GM18520 (cell line): Measurements from ENCODE around the gene RGS19.
"Not testable (repeated sequence)": the region's sequence is repeated elsewhere in the genome, so short reads cannot be mapped to it uniquely, and the experiment has no call there.

Experiments used
- ATAC-seq: cut with Tn5 transposase; IDR thresholded peaks from one replicate; pipeline ENCODE4 v1.9.1; 2021; ENCODE audit not compliant: unreplicated experiment

RGS19 gene

GRCh38 chr20:64095455-64095854 is 16.1 kb upstream of the RGS19 start:
- no peak for ATAC-seq

GRCh38 chr20:64093013-64093503 is 13.7 kb upstream of the RGS19 start:
- no peak for ATAC-seq

- ATAC-seq: no peak
These were observed 13.1 kb upstream of the RGS19 start for GRCh38 chr20:64092258-64093012.

- no peak for ATAC-seq
These were observed 12.5 kb upstream of the RGS19 start for GRCh38 chr20:64091770-64092169.

GRCh38 chr20:64091340-64091739 is 12.0 kb upstream of the RGS19 start:
- no peak for ATAC-seq

GRCh38 chr20:64090165-64090564 is 10.8 kb upstream of the RGS19 start:
- ATAC-seq: no peak

- not testable (repeated sequence) for ATAC-seq
These were observed 9.3 kb upstream of the RGS19 start for GRCh38 chr20:64088586-64088985.

GRCh38 chr20:64087226-64087825 is 8.0 kb upstream of the RGS19 start:
- ATAC-seq: not testable (repeated sequence)

GRCh38 chr20:64086801-64087200 is 7.5 kb upstream of the RGS19 start:
- no peak for ATAC-seq

GRCh38 chr20:64084685-64085152 is 5.4 kb upstream of the RGS19 start:
- ATAC-seq: no peak

GRCh38 chr20:64083804-64084684 is 4.7 kb upstream of the RGS19 start, which contains the start of gene LKAAEAR1:
Gene LKAAEAR1 (minus strand): TSS chr20:64084398. CDS start chr20:64084219, 179 bp downstream.
- ATAC-seq: no peak

GRCh38 chr20:64083378-64083803 is 4.1 kb upstream of the RGS19 start:
- ATAC-seq: no peak

GRCh38 chr20:64082820-64083377 is 3.6 kb upstream of the RGS19 start:
- no peak for ATAC-seq

GRCh38 chr20:64082126-64082731 is 2.9 kb upstream of the RGS19 start:
- ATAC-seq: no peak

GRCh38 chr20:64081624-64081964 is 2.3 kb upstream of the RGS19 start:
- no peak for ATAC-seq

GRCh38 chr20:64080813-64081623 is 1.7 kb upstream of the RGS19 start:
- no peak for ATAC-seq

GRCh38 chr20:64080013-64080812 is 895 bp upstream of the RGS19 start, which contains the start of gene OPRL1:
Gene OPRL1 (plus strand): TSS chr20:64080082. CDS start chr20:64092721, 12,639 bp downstream.
- ATAC-seq: no peak

GRCh38 chr20:64078934-64079272 is 415 bp downstream of the RGS19 start:
- ATAC-seq: no peak
